Gastrocnemius medialis (tissue), 4 donors: Measurements from ENCODE around the gene CA6. TPM values are rescaled to one million over a fixed set of nuclear protein-coding genes. Genes with fewer than 3 reads are reported as not detected.
"Not testable (repeated sequence)": the region's sequence is repeated elsewhere in the genome, so short reads cannot be mapped to it uniquely, and the experiment has no call there.

Experiments
- ATAC-seq, 2 donors: fragments of 150-250 bp; one replicate each; pipeline ENCODE4 v1.9.1; 2016
- DNase-seq, 2 donors: peaks; one replicate each; pipeline ENCODE4 v3.0.0-alpha.2; 2019
- H3K27ac ChIP-seq, 4 donors: fragments of 200-600 bp; sonication (generic); 1 replicate in 1 of 4; 2 replicates in 3 of 4; pipeline ENCODE4 v1.5.1; 2016 to 2018; ENCODE audit warnings: mild to moderate bottlenecking in 2 of 4, moderate library complexity in 1 of 4
- H3K27me3 ChIP-seq, 3 donors: fragments of 200-600 bp; sonication (generic) in 2 of 3; 1 replicate in 1 of 3; 2 replicates in 2 of 3; pipeline versions ENCODE4 v1.5.1 to v1.6.0; 2016 to 2019; ENCODE audit warnings: mild to moderate bottlenecking in 1 of 3, moderate library complexity in 1 of 3
- H3K36me3 ChIP-seq, 2 donors: fragments of 200-600 bp; sonication (generic) in 1 of 2; one replicate each; pipeline ENCODE4 v1.5.1; 2017 to 2018
- H3K4me1 ChIP-seq, 2 donors: fragments of 200-600 bp; sonication (generic) in 1 of 2; one replicate each; pipeline ENCODE4 v1.5.1; 2016 to 2017; ENCODE audit warnings: mild to moderate bottlenecking in 2 of 2
- H3K4me3 ChIP-seq, 4 donors: fragments of 200-600 bp; sonication (generic) in 3 of 4; 1 replicate in 1 of 4; 2 replicates in 3 of 4; pipeline ENCODE4 v1.5.1; 2016 to 2019; ENCODE audit warnings: mild to moderate bottlenecking in 2 of 4
- H3K9me3 ChIP-seq, 3 donors: fragments of 200-600 bp; sonication (generic) in 2 of 3; 1 replicate in 1 of 3; 2 replicates in 2 of 3; pipeline ENCODE4 v1.5.1; 2016 to 2019
- CTCF ChIP-seq, 5 experiments: fragments of 450-650 bp in 3 of 5; fragments of 200-600 bp in 2 of 5; sonication (generic) in 2 of 5; IDR thresholded peaks in 4 of 5; conservative IDR thresholded peaks in 1 of 5; 1 replicate in 4 of 5; 2 replicates in 1 of 5; pipeline ENCODE4 v1.5.1; 2016 to 2019; ENCODE audit warnings: antibody characterized with exemption in 5 of 5, mild to moderate bottlenecking in 3 of 5, moderate library complexity in 3 of 5
- POLR2A ChIP-seq, 2 donors: fragments of 450-650 bp; IDR thresholded peaks; one replicate each; pipeline ENCODE4 v1.6.1; 2017; ENCODE audit warnings: antibody characterized with exemption in 2 of 2, mild to moderate bottlenecking in 2 of 2, moderate library complexity in 2 of 2
- in situ Hi-C, 4 donors: fragments of 200-750 bp; cut with MboI; loops; one replicate each; pipeline versions ENCODE4 v1.15.0 to v1.8.0; 2017; ENCODE audit warnings: low sequenced_read_pairs in 4 of 4
- intact Hi-C: fragments of 100-400 bp; cut with DNase I; formaldehyde crosslinking; loops from one replicate; pipeline ENCODE4 v1.15.1; 2023; ENCODE audit warnings: low total_unique reads
- total RNA-seq, 4 donors: library from RNA; depleted of rRNA; stranded (reverse); fragments of >200 nt; gene quantifications; one replicate each; pipeline versions ENCODE4 v1.1.0 to v1.2.3, GENCODE V29; 2016

CA6 gene
- not detected for total RNA-seq

DNA sequence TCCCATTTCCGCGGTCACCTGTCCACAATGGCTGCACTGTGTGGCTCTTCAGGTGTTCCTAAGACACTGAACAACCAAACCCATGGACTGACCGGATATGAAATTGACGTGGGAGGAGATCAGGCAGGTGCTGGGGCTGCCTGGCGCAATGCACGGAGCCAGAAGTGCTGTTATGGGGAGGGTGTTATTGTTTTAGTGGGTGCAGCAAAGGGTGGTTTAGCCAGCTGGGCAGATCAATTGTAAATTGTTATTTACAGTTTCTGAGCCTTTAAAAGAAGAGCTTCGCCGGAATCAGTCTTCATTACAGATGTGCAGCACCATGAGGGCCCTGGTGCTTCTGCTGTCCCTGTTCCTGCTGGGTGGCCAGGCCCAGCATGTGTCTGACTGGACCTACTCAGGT lies at the start of gene CA6:
Gene CA6 (plus strand): TSS at position 301 of the 400 bp plus-strand sequence. CDS start 19 bp downstream, at position 320.
- H3K9me3 ChIP-seq = no peaks in the 10 kb centered on the region
- no peaks in the 10 kb centered on the region for H3K4me1 ChIP-seq
- ATAC-seq (no peak), DNase-seq (no peak)
- H3K36me3 ChIP-seq = no peaks in the 10 kb centered on the region
- in situ Hi-C loops (no loop called here), intact Hi-C loops (no loop called here)
- no peaks in the 10 kb centered on the region for H3K27me3 ChIP-seq
- H3K4me3 ChIP-seq = no peak within 1 kb of the TSS
- TF ChIP-seq POLR2A (IDR thresholded peaks at IDR 0.05) (no peak), CTCF (IDR thresholded peaks at IDR 0.05 in 4 of 5, conservative IDR thresholded peaks at IDR 0.05 in 1 of 5) (no peak)
- no peak within 1 kb of the TSS for H3K27ac ChIP-seq

GRCh38 chr1:8896775-8897174 lies 48.9 kb upstream of the CA6 start:
- H3K9me3 ChIP-seq, intact Hi-C loops, ATAC-seq, in situ Hi-C loops, H3K27ac ChIP-seq, H3K4me1 ChIP-seq, H3K27me3 ChIP-seq, H3K36me3 ChIP-seq, DNase-seq, H3K4me3 ChIP-seq: not testable (repeated sequence)

GRCh38 chr1:8897505-8897904 lies 48.2 kb upstream of the CA6 start:
- H3K36me3 ChIP-seq, H3K27ac ChIP-seq, in situ Hi-C loops, ATAC-seq, H3K4me1 ChIP-seq, H3K4me3 ChIP-seq, H3K27me3 ChIP-seq, DNase-seq, intact Hi-C loops, H3K9me3 ChIP-seq: not testable (repeated sequence)

DNA sequence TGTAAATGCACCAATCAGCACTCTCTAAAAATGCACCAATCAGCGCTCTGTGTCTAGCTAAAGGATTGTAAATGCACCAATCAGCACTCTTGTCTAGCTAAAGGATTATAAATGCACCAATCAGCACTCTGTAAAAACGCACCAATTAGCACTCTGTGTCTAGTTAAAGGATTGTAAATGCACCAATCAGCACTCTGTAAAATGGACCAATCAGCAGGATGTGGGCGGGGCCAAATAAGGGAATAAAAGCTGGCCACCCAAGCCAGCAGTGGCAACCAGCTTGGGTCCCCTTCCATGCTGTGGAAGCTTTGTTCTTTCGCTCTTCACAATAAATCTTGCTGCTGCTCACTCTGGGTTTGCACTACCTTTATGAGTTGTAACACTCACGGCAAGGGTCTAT lies 47.2 kb upstream of the CA6 start:
- H3K4me3 ChIP-seq, DNase-seq, intact Hi-C loops, H3K4me1 ChIP-seq, H3K27me3 ChIP-seq, ATAC-seq, H3K36me3 ChIP-seq, H3K9me3 ChIP-seq, H3K27ac ChIP-seq, in situ Hi-C loops: not testable (repeated sequence)

GRCh38 chr1:8899046-8899445 lies 46.6 kb upstream of the CA6 start:
- ATAC-seq = no peak
- in situ Hi-C loops (no loop called here), intact Hi-C loops (no loop called here)
- no peak for TF ChIP-seq POLR2A (IDR thresholded peaks at IDR 0.05)
- no peak for TF ChIP-seq CTCF (IDR thresholded peaks at IDR 0.05 in 4 of 5, conservative IDR thresholded peaks at IDR 0.05 in 1 of 5)
- Histone ChIP-seq H3K27ac (no peak overlapping the region), H3K4me3 (no peak overlapping the region), H3K4me1 (no peaks in the 10 kb centered on the region), H3K27me3 (no peaks in the 10 kb centered on the region), H3K9me3 (no peaks in the 10 kb centered on the region), H3K36me3 (no peaks in the 10 kb centered on the region)
- no peak for DNase-seq

- in situ Hi-C loops = loop anchor here in 2 of 4 donors (25.0 kb wide), 1 partner anchor 287 kb away; no protein-coding TSS in a partner anchor
- H3K9me3 ChIP-seq, intact Hi-C loops: not testable (repeated sequence)
Observed at GRCh38 chr1:8900684-8901083, 45.0 kb upstream of the CA6 start.

DNA sequence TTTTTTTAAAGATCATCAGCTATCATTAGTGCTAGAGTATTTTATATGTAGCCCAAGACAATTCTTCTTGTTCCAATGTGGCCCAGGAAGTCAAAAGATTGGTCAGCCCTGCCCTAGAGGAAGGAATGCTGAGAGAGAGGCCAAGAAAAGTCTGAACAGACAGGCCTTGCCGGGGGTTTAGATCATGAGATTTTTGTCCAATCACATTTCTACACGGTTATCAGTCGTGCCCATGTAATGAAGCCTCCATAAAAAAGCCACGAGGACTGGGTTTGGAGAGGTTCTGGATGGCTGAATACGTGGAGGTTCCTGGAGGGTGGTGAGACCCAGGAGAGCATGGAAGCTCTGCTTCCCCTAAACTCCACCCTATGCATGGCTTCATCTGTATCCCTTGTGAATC lies 42.9 kb upstream of the CA6 start:
- no peak for ATAC-seq
- Histone ChIP-seq H3K27me3 (no peaks in the 10 kb centered on the region), H3K4me3 (no peak overlapping the region), H3K9me3 (no peaks in the 10 kb centered on the region), H3K27ac (no peak overlapping the region), H3K4me1 (no peaks in the 10 kb centered on the region), H3K36me3 (no peaks in the 10 kb centered on the region)
- in situ Hi-C loops = loop anchor here in 2 of 4 donors (25.0 kb wide), 1 partner anchor 285 kb away; no protein-coding TSS in a partner anchor
- DNase-seq = no peak
- TF ChIP-seq CTCF (IDR thresholded peaks at IDR 0.05 in 4 of 5, conservative IDR thresholded peaks at IDR 0.05 in 1 of 5) = no peak
- no peak for TF ChIP-seq POLR2A (IDR thresholded peaks at IDR 0.05)
- intact Hi-C loops = no loop called here

More at GRCh38 chr1:8900684-8901083, 45.0 kb upstream of the CA6 start:
- ATAC-seq, H3K4me1 ChIP-seq, H3K36me3 ChIP-seq, H3K27ac ChIP-seq, H3K4me3 ChIP-seq, H3K27me3 ChIP-seq, DNase-seq: not testable (repeated sequence)
